ENCODE results near the gene HEMGN.
A peak's percentile ranks its signal among the peaks of the same experiment; 100 is the strongest.
"Not testable (repeated sequence)": the region's sequence is repeated elsewhere in the genome, so short reads cannot be mapped to it uniquely, and the experiment has no call there.

HEMGN gene

DNA sequence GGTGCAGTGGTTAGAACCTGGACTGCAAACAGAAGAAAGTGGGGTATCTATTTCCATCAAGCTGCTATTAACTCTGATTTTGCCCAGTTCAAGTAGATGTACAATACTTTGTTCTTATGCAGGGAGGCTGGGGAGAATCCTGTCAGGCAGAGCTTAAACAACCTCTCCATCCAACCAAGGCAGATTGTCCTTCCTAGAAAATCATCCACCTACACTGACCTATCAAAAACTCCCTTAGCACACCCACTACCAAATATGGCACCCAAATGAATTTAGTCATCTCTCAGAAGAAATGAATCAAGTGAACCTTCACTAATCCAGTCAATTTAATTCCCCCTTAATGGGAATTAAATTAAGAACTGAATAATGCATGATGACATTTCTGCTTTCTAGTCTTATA, 18.4 kb upstream of the HEMGN start:
- Histone ChIP-seq H2AFZ (ENCODE audit: low read depth, low read length) (no peak overlapping the region), H3K4ac (ENCODE audit: low read depth in 1 of 2, low read length in 2 of 2) (no peak overlapping the region), H3K4me3 (ENCODE audit: insufficient read depth in 1 of 2, low read depth in 1 of 2, low read length in 2 of 2) (no peak overlapping the region), H2AK5ac (ENCODE audit: low read length, severe bottlenecking) (no peak overlapping the region), H2BK120ac (ENCODE audit: low read depth, low read length) (no peak overlapping the region), H3K9ac (ENCODE audit: low read length) (no peak overlapping the region), H4K91ac (ENCODE audit: low read length) (no peak overlapping the region), H3K79me1 (replicated peaks; ENCODE audit: low read length, poor library complexity, severe bottlenecking) (no peaks in the 10 kb centered on the region), H3K14ac (ENCODE audit: low read length in 2 of 2) (no peak overlapping the region), H4K8ac (ENCODE audit: low read length) (no peak overlapping the region), H3K27ac (ENCODE audit: low read length, poor library complexity, severe bottlenecking) (no peak overlapping the region), H3K9me3 (ENCODE audit: control insufficient read depth, low read length) (no peaks in the 10 kb centered on the region), H2BK15ac (ENCODE audit: low read depth, poor library complexity, severe bottlenecking) (no peak overlapping the region), H3K18ac (ENCODE audit: low read depth in 1 of 2, low read length in 2 of 2) (no peak overlapping the region), H3K4me1 (ENCODE audit: control insufficient read depth, insufficient read depth, low read depth, low read length) (no peaks in the 10 kb centered on the region), H3K23ac (ENCODE audit: low read length in 2 of 2) (no peak overlapping the region), H3K36me3 (ENCODE audit: control insufficient read depth in 1 of 2, insufficient read depth in 2 of 2, low read depth in 1 of 2, low read length in 2 of 2) (no peaks in the 10 kb centered on the region), H2BK12ac (ENCODE audit: low read length in 2 of 2) (no peak overlapping the region), H3K4me2 (ENCODE audit: low read length, poor library complexity, severe bottlenecking) (no peak overlapping the region), H2BK5ac (ENCODE audit: low read depth, low read length, poor library complexity, severe bottlenecking) (no peak overlapping the region), H3K27me3 (ENCODE audit: control insufficient read depth in 1 of 2, insufficient read depth in 1 of 2, low read length in 2 of 2) (peaks cover 0 to 12% of the 10 kb centered on the region in 2 experiments)
- DNase-seq: no peak

DNA sequence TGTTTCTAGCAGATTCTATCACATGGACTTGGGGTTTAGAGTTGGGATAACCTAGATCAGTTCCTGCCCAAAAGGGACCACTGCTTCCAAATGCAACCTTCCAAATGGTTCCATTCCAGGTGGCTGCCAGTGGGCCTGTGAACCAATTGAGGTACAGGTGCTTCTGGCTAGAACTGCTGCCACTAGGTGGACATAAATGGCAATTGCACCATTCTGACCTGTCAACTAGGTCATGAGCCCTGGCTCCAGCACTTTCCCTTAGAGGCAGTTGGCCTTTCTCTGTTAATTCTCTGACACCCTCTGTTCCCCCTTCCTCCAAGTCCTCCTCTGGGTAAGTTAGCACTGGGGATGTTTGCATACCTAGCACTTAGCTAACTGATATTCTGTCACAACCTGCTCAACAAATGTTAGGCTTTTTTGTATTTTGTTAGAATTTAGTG, 16.6 kb upstream of the HEMGN start:
- H3K14ac ChIP-seq (ENCODE audit: low read length in 2 of 2): no peak overlapping the region
- no peaks in the 10 kb centered on the region for H3K36me3 ChIP-seq (ENCODE audit: control insufficient read depth in 1 of 2, insufficient read depth in 2 of 2, low read depth in 1 of 2, low read length in 2 of 2)
- no peak overlapping the region for H2AFZ ChIP-seq (ENCODE audit: low read depth, low read length)
- H3K4me1 ChIP-seq (ENCODE audit: control insufficient read depth, insufficient read depth, low read depth, low read length): no peaks in the 10 kb centered on the region
- no peak overlapping the region for H2BK120ac ChIP-seq (ENCODE audit: low read depth, low read length)
- no peak overlapping the region for H2AK5ac ChIP-seq (ENCODE audit: low read length, severe bottlenecking)
- no peak overlapping the region for H3K4ac ChIP-seq (ENCODE audit: low read depth in 1 of 2, low read length in 2 of 2)
- H3K9me3 ChIP-seq (ENCODE audit: control insufficient read depth, low read length): peaks cover 3% of the 10 kb centered on the region
- H4K91ac ChIP-seq (ENCODE audit: low read length): no peak overlapping the region
- no peak overlapping the region for H3K18ac ChIP-seq (ENCODE audit: low read depth in 1 of 2, low read length in 2 of 2)
- no peak overlapping the region for H2BK5ac ChIP-seq (ENCODE audit: low read depth, low read length, poor library complexity, severe bottlenecking)
- H3K27ac ChIP-seq (ENCODE audit: low read length, poor library complexity, severe bottlenecking): no peak overlapping the region
- H2BK15ac ChIP-seq (ENCODE audit: low read depth, poor library complexity, severe bottlenecking): no peak overlapping the region
- peak; percentile 19 for DNase-seq
- H3K4me2 ChIP-seq (ENCODE audit: low read length, poor library complexity, severe bottlenecking): no peak overlapping the region
- no peak overlapping the region for H3K23ac ChIP-seq (ENCODE audit: low read length in 2 of 2)
- H3K79me1 ChIP-seq (replicated peaks; ENCODE audit: low read length, poor library complexity, severe bottlenecking): no peaks in the 10 kb centered on the region
- H3K27me3 ChIP-seq (ENCODE audit: control insufficient read depth in 1 of 2, insufficient read depth in 1 of 2, low read length in 2 of 2): peaks cover 0 to 16% of the 10 kb centered on the region in 2 experiments
- H3K4me3 ChIP-seq (ENCODE audit: insufficient read depth in 1 of 2, low read depth in 1 of 2, low read length in 2 of 2): no peak overlapping the region
- H2BK12ac ChIP-seq (ENCODE audit: low read length in 2 of 2): no peak overlapping the region
- no peak overlapping the region for H4K8ac ChIP-seq (ENCODE audit: low read length)
- H3K9ac ChIP-seq (ENCODE audit: low read length): no peak overlapping the region

DNA sequence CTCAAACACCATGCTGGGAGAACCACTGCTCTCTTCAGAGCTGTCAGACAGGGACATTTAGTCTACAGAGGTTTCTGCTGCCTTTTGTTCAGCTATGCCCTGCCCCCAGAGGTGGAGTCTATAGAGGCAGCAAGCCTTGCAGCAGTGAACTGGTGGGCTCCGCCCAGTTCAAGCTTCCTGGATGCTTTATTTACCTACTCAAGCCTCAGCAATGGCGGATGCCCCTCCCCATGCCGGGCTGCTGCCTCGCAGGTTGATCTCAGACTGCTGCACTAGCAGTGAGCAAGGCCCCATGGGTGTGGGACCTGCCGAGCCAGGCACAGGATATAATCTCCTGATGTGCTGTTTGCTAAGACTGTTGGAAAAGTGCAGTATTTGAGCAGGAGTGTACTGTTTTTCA, 12.9 kb upstream of the HEMGN start:
- 65% methylated on average over 5 of the region's 5 CpGs for WGBS

DNA sequence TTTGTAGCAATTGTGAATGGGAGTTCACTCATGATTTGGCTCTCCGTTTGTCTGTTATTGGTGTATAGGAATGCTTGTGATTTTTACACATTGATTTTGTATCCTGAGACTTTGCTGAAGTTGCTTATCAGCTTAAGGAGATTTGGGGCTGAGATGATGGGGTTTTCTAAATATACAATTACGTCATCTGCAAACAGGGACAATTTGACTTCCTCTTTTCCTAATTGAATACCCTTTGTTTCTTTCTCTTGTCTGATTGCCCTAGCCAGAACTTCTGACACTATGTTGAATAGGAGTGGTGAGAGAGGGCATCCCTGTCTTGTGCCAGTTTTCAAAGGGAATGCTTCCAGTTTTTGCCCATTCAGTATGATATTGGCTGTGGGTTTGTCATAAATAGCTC, 9.1 kb upstream of the HEMGN start:
- not testable (repeated sequence) for H4K8ac ChIP-seq (ENCODE audit: low read length); H3K14ac ChIP-seq (ENCODE audit: low read length in 2 of 2); H2AFZ ChIP-seq (ENCODE audit: low read depth, low read length); H3K27ac ChIP-seq (ENCODE audit: low read length, poor library complexity, severe bottlenecking); H3K4me1 ChIP-seq (ENCODE audit: control insufficient read depth, insufficient read depth, low read depth, low read length); H3K36me3 ChIP-seq (ENCODE audit: control insufficient read depth in 1 of 2, insufficient read depth in 2 of 2, low read depth in 1 of 2, low read length in 2 of 2); H3K79me1 ChIP-seq (replicated peaks; ENCODE audit: low read length, poor library complexity, severe bottlenecking); DNase-seq; H2AK5ac ChIP-seq (ENCODE audit: low read length, severe bottlenecking); H2BK5ac ChIP-seq (ENCODE audit: low read depth, low read length, poor library complexity, severe bottlenecking); H3K4me2 ChIP-seq (ENCODE audit: low read length, poor library complexity, severe bottlenecking); H3K23ac ChIP-seq (ENCODE audit: low read length in 2 of 2); H3K4ac ChIP-seq (ENCODE audit: low read depth in 1 of 2, low read length in 2 of 2); H3K9ac ChIP-seq (ENCODE audit: low read length); H2BK15ac ChIP-seq (ENCODE audit: low read depth, poor library complexity, severe bottlenecking); H3K4me3 ChIP-seq (ENCODE audit: insufficient read depth in 1 of 2, low read depth in 1 of 2, low read length in 2 of 2); H3K18ac ChIP-seq (ENCODE audit: low read depth in 1 of 2, low read length in 2 of 2); H4K91ac ChIP-seq (ENCODE audit: low read length); H2BK120ac ChIP-seq (ENCODE audit: low read depth, low read length); H2BK12ac ChIP-seq (ENCODE audit: low read length in 2 of 2); H3K9me3 ChIP-seq (ENCODE audit: control insufficient read depth, low read length)
- peaks cover 27 to 31% of the 10 kb centered on the region in 2 experiments for H3K27me3 ChIP-seq (ENCODE audit: control insufficient read depth in 1 of 2, insufficient read depth in 1 of 2, low read length in 2 of 2)
- WGBS: no CpG with 5 or more reads among the region's 2 CpGs

More for the DNA sequence above, 12.9 kb upstream of the HEMGN start:
- H4K91ac ChIP-seq (ENCODE audit: low read length); H3K23ac ChIP-seq (ENCODE audit: low read length in 2 of 2); H3K79me1 ChIP-seq (replicated peaks; ENCODE audit: low read length, poor library complexity, severe bottlenecking); H3K14ac ChIP-seq (ENCODE audit: low read length in 2 of 2); H3K9ac ChIP-seq (ENCODE audit: low read length); H3K4me2 ChIP-seq (ENCODE audit: low read length, poor library complexity, severe bottlenecking); H3K9me3 ChIP-seq (ENCODE audit: control insufficient read depth, low read length); H3K36me3 ChIP-seq (ENCODE audit: control insufficient read depth in 1 of 2, insufficient read depth in 2 of 2, low read depth in 1 of 2, low read length in 2 of 2); H2BK12ac ChIP-seq (ENCODE audit: low read length in 2 of 2); H2AFZ ChIP-seq (ENCODE audit: low read depth, low read length); H3K4ac ChIP-seq (ENCODE audit: low read depth in 1 of 2, low read length in 2 of 2); H3K4me1 ChIP-seq (ENCODE audit: control insufficient read depth, insufficient read depth, low read depth, low read length); H2BK120ac ChIP-seq (ENCODE audit: low read depth, low read length); H2BK5ac ChIP-seq (ENCODE audit: low read depth, low read length, poor library complexity, severe bottlenecking); H3K18ac ChIP-seq (ENCODE audit: low read depth in 1 of 2, low read length in 2 of 2); H2AK5ac ChIP-seq (ENCODE audit: low read length, severe bottlenecking); H2BK15ac ChIP-seq (ENCODE audit: low read depth, poor library complexity, severe bottlenecking); DNase-seq; H3K27ac ChIP-seq (ENCODE audit: low read length, poor library complexity, severe bottlenecking); H4K8ac ChIP-seq (ENCODE audit: low read length); H3K4me3 ChIP-seq (ENCODE audit: insufficient read depth in 1 of 2, low read depth in 1 of 2, low read length in 2 of 2): not testable (repeated sequence)
- peaks cover 0 to 16% of the 10 kb centered on the region in 2 experiments for H3K27me3 ChIP-seq (ENCODE audit: control insufficient read depth in 1 of 2, insufficient read depth in 1 of 2, low read length in 2 of 2)

Measured in mesenchymal stem cell (in vitro differentiated cells and primary cell).